KBM-7 (cell line): Measurements from ENCODE around the gene CHAC1.

Source experiments
- DNase-seq: peaks from one replicate; pipeline ENCODE4 v3.0.0-alpha.2; 2015
- in situ Hi-C: fragments of 300-500 bp; cut with MboI; formaldehyde crosslinking; loops from 2 replicates; pipeline ENCODE4 v1.14.3; 2020; ENCODE audit warnings: low sequenced_read_pairs, low pct_unique_long_range_greater_than_20kb, mixed read lengths

Gene CHAC1

DNA sequence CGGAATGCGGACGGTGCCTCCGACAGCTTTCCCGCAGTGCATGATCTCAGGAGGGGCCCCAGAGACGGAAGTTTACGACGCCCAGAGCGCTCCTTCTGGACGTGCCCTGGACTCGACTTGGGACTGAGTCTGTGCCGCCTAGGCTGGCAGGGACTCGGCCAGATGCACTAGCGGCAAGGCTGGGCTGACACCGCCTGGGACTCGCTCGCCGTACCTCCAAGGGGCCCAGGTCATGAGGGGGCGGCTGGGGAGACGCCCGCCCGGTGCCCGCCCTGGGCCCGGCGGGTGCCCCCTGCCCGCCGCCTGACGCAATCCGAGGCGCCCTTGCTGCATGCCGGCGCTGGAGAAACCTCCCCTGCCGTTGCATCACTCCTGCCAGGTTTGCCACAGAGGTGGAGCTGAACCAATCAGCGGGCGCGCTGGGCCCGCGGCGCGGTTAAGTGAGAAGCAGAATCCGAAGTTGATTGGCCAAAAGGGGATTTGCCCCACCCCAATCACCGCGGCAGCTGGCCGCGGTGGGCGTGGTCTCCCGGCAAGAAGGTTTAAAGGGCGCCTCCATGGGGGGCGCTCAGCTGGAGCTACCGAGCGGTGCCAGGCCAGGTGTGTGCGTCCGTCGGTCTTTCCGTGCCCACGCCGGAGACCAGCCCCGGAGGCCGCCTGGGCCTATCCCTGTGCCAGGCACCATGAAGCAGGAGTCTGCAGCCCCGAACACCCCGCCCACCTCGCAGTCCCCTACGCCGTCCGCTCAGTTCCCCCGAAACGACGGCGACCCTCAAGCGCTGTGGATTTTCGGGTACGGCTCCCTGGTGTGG is at the start of gene CHAC1:
CHAC1 (plus strand) TSS at position 571 of the 812 bp plus-strand sequence; CDS start at position 684, 113 bp downstream.
- in situ Hi-C loops, result no loop called here

GRCh38 chr15:40904552-40905201 is 48.6 kb upstream of the CHAC1 start:
- in situ Hi-C loops, result no loop called here

More for the DNA sequence above, at the start of gene CHAC1:
- DNase-seq, result peak; percentile 84

GRCh38 chr15:40906091-40906990 is 46.9 kb upstream of the CHAC1 start:
- in situ Hi-C loops, result no loop called here
- DNase-seq, result peak; percentile 87

More at GRCh38 chr15:40904552-40905201, 48.6 kb upstream of the CHAC1 start:
- DNase-seq, result no peak

GRCh38 chr15:40906991-40907802 is 46.1 kb upstream of the CHAC1 start:
- in situ Hi-C loops, result no loop called here
- no peak for DNase-seq

DNA sequence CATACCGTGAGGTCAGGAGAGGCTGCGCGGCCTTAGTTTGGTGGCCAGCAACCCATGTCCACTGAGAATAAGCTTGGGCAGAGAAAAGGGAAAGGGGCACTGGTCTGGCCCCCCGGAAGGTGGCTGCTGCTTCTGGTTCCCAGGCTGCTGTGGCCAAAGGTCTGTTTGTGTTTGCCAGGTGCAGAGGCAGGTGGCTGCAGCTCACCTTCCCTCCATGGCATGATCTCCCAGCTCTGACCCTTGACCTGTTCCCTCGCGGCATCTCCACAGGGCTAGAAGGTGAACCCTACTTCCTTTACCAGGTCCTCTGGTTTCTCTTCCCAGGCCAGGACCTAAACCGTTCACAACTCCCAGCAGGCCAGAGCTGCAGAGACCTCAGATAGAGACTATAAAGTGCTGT is 45.2 kb upstream of the CHAC1 start:
- in situ Hi-C loops, result no loop called here
- DNase-seq, result no peak

GRCh38 chr15:40909662-40910630 is 43.3 kb upstream of the CHAC1 start:
- no peak for DNase-seq
- in situ Hi-C loops, result loop anchor here (10.0 kb wide), 1 partner anchor 265 kb away; no protein-coding TSS in a partner anchor

DNA sequence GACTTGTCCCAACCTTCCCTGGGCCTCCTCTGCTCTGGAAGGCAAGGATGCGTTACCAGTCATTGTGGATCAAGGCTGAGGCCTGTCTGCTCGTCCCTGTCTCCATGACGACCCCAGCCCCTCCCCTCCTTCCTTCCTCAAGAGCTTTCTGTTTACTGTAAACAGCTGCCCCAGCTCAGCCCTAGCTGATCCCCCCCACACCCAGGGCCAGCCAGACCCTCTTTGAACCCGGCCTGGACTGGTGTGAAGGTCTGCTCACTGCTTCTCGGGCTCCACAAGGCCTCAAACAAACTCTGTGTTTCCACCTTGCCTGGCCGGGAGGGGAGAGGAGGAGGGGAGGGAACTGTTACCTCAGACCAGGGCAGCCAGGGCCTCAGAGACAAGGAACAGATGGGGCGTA is 42.1 kb upstream of the CHAC1 start:
- in situ Hi-C loops, result loop anchor here (10.0 kb wide), 1 partner anchor 264 kb away; no protein-coding TSS in a partner anchor
- no peak for DNase-seq

DNA sequence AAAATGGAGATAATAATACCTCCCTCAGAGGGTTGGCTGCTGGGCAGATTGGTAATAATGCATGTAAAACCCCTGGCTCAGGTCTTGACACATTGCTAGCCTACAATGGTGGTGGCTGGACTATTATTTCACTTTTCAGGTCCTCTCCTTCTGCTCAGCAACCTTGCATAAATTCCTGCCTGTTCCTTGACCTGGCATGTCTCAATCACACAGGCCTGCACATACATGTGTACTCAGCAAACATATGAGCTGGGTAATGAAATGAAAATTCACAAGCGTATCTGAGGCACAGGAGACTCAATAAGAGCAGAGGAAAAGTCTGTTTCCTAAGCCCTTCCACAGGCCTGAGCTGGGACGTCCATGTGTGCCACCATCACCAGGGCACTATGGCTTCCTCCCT is 41.6 kb upstream of the CHAC1 start:
- DNase-seq, result no peak
- in situ Hi-C loops, result loop anchor here (10.0 kb wide), 1 partner anchor 263 kb away; no protein-coding TSS in a partner anchor

DNA sequence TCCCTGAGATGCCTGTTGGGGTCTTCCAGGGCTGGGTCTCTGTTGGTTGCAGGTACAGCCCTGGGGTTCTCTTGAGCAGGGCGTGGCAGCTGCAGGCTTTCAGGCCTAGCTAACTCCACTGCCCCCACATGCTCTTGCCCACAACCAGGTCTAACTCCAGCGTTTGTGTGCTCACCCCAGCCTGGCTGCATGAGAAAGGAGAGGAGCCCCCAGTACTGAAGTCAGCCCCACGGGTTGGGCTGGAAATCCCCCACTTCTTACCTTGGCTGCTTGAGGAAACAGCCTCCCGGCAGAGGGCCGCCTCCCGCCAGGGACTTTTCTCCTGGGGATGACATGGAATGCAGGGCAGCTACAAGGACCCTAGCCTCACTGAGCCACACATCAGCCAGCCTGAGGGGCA is 40.8 kb upstream of the CHAC1 start:
- DNase-seq, result no peak
- in situ Hi-C loops, result loop anchor here (10.0 kb wide), 1 partner anchor 262 kb away; no protein-coding TSS in a partner anchor

- in situ Hi-C loops, result loop anchor here (10.0 kb wide), 1 partner anchor 261 kb away; no protein-coding TSS in a partner anchor
- no peak for DNase-seq
Measured at GRCh38 chr15:40914013-40914412, 39.3 kb upstream of the CHAC1 start.

- in situ Hi-C loops, result loop anchor here (10.0 kb wide), 1 partner anchor 260 kb away; no protein-coding TSS in a partner anchor
- no peak for DNase-seq
Measured at GRCh38 chr15:40914486-40914885, 38.8 kb upstream of the CHAC1 start.

GRCh38 chr15:40915116-40915661 is 38.1 kb upstream of the CHAC1 start:
- in situ Hi-C loops, result loop anchor here (10.0 kb wide), 1 partner anchor 260 kb away; no protein-coding TSS in a partner anchor

DNA sequence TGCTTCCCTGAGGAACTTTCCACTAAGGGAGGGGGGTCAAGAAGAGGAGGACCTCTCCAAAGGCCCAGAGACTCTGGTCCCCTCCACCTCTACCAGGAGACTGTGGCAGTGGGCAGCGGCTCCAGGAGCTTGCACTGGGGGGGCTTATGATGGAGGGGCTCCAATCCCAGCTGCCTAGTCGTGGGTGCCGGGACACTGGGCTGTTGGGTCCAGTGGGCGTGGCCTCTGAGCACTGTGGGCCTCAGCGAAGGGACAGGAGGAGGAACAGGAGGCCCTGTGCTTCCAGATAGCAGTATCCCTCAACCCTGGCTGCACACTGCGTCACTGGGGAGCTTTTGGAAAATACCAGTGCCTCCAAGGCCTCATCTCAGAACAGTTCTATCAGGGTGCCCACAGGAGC is 37.6 kb upstream of the CHAC1 start:
- in situ Hi-C loops, result loop anchor here (10.0 kb wide), 1 partner anchor 259 kb away; no protein-coding TSS in a partner anchor
- DNase-seq, result no peak

More at GRCh38 chr15:40915116-40915661, 38.1 kb upstream of the CHAC1 start:
- no peak for DNase-seq

DNA sequence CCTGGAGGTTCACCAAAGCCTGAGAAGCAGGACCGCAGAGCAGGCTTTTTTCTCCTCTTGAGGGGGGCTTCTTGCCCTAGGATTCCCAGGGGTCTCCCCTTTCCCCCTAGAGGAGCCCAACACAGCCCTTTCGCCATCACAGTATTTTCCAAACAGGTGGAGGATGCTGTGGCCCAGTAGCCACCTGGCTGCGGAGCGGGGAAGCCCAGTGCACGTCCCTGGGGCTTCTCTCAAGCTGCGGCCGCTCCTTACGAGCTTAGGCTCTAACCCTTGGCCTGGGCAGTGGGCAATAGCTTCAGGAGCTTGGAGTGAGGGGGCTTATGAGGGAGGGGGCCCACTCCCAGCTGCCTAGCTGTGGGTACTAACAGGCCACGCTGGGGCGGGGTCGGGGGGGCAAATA is 35.7 kb upstream of the CHAC1 start:
- in situ Hi-C loops, result loop anchor here (10.0 kb wide), 1 partner anchor 257 kb away; no protein-coding TSS in a partner anchor
- no peak for DNase-seq

- in situ Hi-C loops, result loop anchor here (10.0 kb wide), 1 partner anchor 257 kb away; no protein-coding TSS in a partner anchor
- DNase-seq, result no peak
Measured at GRCh38 chr15:40918146-40918798, 35.0 kb upstream of the CHAC1 start.

- in situ Hi-C loops, result loop anchor here (10.0 kb wide), 1 partner anchor 256 kb away; no protein-coding TSS in a partner anchor
- DNase-seq, result no peak
Measured at GRCh38 chr15:40918799-40919392, 34.4 kb upstream of the CHAC1 start.
